Glomerular endothelial cell (primary cell): ENCODE measurements around the gene ARPC1A. TPM values are rescaled to one million over a fixed set of nuclear protein-coding genes. Genes with fewer than 3 reads are reported as not detected.
"Not testable (repeated sequence)": the region's sequence is repeated elsewhere in the genome, so short reads cannot be mapped to it uniquely, and the experiment has no call there.

ENCODE experiments used
- DNase-seq: peaks from one replicate; pipeline ENCODE4 v3.0.0-alpha.2; 2011; ENCODE audit warnings: low read depth, low spot score; ENCODE audit errors: extremely low read depth
- total RNA-seq: library from RNA; depleted of rRNA; stranded (reverse); fragments of >200 nt; gene quantifications from 2 replicates; pipeline ENCODE4 v1.2.3, GENCODE V29; 2015

Gene ARPC1A
- total RNA-seq, 1 donor from 2014 or later: 160 TPM

DNA sequence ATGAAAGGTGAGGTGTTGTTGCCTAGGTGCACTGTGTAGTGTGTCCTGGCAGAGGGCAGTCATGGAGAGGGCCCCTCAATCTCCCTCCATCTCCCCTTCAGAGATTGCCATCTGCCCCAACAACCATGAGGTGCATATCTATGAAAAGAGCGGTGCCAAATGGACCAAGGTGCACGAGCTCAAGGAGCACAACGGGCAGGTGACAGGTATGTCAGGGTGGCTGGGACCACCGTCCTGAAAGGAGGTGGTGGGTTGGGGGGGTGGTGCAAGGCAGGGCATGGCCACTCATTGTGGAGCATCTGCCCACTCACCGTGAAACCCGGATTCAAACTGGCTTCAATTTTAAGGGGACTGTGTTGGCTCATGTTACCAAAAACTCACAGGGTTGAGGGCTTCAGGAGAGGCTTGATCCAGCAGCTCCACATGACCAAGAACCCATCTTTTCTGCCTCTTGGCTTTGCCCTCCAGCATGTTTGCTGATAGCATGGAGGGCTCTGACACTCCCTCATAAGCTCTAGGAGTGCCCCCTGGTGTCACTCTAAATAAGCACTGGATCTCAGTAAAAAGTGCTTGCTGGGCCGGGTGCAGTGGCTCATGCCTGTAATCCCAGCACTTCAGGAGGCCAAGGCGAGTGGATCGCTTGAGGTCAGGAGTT lies 61.0 kb downstream of the ARPC1A start:
- DNase-seq: no peak

DNA sequence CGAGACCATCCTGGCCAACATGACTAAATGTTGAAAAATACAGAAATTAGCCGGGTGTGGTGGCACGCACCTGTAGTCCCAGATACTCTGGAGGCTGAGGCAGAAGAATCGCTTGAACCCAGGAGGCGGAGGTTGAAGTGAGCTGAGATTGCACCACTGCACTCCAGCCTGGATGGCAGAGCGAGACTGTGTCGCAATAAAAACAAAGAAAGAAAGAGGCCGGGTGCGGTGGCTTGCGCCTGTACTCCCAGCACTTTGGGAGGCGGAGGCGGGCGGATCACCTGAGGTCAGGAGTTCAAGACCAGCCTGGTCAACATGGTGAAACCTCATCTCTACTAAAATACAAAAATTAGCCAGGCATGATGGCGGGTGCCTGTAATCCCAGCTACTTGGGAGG lies 61.5 kb downstream of the ARPC1A start:
- not testable (repeated sequence) for DNase-seq

DNA sequence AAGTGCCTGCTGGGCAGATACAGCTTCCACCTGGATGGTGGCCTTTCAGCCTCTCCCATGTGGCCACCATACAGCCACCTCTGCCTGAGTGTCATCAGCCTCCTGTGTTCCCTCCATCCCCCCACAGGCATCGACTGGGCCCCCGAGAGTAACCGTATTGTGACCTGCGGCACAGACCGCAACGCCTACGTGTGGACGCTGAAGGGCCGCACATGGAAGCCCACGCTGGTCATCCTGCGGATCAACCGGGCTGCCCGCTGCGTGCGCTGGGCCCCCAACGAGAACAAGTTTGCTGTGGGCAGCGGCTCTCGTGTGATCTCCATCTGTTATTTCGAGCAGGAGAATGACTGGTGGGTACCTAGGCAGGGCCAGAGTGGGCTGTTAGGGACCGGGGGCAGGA lies 62.2 kb downstream of the ARPC1A start:
- DNase-seq: no peak

DNA sequence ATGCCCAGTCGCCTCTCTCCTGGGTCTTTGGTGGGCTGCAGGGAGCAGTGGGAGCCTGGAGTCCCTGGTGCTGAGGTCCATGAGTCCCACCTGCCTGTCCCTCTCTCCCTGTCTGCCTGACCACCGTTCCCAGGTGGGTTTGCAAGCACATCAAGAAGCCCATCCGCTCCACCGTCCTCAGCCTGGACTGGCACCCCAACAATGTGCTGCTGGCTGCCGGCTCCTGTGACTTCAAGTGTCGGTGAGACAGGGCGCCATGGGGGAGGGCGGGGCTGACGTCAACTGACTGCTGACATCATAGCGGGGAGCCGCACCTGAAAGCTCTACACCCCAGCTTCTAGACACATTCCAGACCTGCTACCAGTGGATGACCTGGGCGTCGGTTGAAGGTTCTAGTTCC lies 64.1 kb downstream of the ARPC1A start:
- no peak for DNase-seq

DNA sequence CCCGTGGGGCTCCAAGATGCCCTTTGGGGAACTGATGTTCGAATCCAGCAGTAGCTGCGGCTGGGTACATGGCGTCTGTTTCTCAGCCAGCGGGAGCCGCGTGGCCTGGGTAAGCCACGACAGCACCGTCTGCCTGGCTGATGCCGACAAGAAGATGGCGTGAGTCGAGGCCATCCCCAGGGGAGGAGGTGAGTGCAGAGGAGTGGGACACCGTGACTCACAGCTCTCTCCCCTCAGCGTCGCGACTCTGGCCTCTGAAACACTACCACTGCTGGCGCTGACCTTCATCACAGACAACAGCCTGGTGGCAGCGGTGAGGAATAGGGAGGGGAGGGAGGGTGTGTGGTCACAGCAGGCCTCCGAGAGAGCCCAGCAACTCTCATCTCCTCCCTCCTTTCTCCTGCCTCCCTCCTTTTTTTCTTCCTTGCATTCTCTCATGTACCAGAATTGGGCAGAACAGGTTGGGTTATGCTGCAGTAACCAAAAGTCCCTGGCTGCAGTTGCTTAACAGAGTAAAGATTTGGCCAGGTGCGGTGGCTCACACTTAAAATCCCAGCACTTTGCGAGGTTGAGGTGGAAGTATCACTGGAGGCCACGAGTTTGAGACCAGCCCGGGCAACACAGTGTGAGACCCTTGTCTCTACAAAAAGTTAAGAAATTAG lies 65.4 kb downstream of the ARPC1A start:
- no peak for DNase-seq

DNA sequence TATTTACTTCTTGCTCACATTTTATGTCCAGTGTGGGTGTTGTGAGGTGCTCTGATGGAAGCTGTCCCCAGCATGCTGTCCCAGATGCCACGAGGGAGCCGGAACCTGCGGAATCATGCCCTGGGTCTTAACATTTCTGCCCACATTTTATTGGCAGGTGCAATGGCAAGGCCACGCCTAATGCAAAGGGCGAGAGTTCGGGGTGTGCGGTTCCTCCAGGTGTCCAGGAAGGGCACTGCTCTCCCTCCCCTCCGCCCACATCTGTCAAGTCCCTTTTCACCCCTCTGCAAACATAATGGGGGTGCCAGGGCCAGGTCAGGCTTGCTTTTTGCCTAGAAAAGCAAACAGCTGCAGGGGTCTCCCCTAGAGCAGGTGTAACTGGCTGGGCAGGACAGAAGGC lies 66.3 kb downstream of the ARPC1A start:
- no peak for DNase-seq

DNA sequence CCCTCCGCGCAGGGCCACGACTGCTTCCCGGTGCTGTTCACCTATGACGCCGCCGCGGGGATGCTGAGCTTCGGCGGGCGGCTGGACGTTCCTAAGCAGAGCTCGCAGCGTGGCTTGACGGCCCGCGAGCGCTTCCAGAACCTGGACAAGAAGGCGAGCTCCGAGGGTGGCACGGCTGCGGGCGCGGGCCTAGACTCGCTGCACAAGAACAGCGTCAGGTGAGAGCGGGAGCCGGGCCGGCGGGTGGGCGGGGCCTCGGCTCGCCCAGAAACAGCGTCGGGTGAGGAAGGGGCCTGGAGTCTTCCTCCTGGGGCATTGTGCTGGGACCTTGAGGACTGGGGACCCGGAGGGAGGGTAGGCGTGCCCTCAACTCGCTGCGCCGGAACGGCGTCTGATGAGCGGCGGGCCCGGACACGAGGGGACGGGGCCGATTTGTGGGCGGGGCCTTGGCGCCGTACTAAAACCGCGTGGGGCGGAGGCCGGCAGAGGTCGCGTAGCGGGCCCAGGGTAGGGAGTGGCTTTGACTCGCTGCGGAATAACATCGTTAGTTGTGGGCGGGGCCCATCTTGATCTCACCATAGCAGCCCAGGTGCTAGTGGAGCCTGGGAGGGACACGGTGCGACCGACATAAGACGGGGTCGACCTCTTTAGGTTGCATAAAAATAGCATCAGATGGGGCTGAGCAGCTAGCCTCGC lies 67.1 kb downstream of the ARPC1A start:
- DNase-seq: no peak

DNA sequence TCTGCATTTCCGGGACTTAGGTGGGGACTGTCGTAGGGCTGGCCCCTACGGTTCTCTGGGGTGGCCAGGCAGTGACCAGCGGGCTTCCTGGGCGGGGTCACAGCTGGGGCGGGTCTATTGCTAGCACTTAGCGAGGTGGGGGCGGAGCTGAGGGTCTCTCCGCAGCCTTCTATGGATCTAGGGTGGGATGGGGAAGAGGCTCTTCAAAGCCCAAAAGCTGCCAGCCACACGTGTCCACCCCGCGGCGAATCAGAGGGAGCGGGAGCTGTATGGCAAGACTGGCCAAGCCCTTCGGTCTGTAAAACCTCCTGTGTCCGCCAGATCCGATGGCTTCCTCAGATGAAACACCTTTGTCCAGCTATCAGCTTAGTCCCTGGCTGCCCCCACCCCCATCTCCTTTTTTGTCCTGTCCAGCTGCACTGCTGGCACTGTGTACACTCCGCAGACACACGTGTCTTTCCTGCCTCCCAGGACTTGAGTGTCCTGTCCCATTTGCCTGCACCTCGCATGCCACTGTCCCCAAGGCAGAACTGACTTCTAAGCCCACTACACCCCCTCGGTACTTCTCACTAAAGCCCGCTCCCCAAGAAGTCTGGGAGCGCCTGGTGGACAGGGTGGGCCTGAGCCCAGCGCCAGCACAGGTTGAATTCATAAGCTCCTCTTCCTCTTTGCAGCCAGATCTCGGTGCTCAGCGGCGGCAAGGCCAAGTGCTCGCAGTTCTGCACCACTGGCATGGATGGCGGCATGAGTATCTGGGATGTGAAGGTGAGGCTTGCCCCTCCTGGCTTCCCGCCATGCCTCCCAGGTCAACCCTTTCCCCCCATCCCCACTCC lies 67.9 kb downstream of the ARPC1A start:
- DNase-seq: no peak

DNA sequence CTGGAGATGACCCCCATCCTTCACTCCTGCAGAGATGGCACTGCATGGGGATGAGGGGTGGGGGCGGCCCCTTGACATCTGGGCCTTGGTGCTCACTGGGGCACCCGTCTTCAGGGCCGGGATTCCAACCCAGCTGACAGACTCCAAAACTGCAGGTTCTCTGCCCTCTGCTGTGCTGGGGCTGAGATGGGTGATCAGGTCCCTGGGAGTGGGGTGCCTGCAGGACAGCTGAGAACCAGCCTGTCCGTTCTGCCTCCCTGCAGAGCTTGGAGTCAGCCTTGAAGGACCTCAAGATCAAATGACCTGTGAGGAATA lies 68.4 kb downstream of the ARPC1A start:
- DNase-seq: no peak

DNA sequence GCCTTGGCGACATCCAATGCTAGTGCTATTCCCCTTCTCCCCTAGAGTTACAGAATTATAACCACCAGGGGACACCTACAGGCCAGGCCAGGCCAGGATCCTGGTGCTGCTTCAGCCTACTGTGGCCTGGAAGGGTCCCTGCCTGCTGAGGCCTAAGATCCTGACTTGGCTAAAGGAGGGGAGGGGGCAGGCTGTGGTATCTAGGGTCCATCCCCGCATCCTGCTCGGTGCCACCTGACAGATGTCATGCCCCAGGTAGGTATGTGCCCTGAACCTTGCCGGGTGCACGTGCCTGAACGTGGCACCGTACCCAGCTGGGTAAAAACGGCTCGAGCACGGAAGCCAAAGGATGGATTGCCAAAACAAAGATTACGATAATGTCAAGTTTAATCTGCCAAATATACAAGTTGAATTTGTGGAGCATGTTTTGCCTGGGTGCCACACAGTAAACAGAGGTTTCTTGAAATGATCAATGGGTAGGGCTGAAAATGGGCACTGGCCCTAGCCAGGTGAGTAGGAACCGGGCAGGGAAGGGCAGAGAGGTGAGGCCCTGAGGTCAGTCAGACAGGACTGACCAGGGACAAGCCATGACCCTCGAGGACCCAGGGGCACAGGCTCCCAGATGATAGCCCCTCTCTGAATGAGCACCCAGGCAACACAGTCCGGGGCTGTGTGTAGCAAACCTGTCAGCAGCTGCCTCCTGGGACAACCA lies 70.1 kb downstream of the ARPC1A start:
- no peak for DNase-seq

DNA sequence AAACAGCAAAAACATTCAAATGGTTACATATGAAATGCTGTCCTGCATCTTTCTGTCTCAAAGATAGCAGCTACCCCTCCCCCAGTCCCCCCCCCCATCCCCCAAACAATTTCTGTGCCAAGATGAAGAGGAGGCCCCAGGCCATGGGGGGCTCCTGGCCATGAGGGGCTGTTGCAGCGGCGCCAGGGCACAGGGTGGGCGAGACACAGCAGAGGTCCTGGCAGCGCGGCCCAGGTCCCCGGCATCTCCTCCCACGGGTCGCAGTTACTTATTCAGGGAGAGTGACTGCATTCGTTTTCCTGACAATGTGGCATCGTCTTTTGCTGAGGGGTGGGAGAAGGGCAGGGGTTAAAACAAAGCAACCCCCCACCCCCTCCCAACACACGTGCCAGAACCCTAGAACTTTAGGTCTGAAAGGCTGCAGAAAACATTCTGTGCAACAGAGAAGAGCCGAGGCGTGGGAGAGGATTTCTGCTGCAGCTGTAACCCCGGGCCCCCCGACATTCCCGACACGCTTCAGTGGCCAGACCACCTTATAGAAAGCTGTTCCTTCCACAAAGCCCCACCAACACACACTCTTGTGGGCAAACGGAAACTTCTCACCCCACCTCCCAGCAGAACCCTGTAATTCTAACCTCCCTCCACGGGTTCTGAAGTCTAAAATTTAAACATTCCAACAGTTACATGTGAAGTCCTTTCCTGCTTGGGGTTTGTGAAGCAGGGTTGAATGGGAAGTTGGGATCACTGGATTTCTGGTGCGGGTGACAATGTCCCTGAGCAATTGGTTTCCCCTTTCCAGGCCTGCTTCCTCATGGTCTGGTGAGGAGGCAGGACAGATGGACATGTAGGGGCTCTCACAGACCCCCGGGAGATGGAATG lies 71.0 kb downstream of the ARPC1A start:
- no peak for DNase-seq

DNA sequence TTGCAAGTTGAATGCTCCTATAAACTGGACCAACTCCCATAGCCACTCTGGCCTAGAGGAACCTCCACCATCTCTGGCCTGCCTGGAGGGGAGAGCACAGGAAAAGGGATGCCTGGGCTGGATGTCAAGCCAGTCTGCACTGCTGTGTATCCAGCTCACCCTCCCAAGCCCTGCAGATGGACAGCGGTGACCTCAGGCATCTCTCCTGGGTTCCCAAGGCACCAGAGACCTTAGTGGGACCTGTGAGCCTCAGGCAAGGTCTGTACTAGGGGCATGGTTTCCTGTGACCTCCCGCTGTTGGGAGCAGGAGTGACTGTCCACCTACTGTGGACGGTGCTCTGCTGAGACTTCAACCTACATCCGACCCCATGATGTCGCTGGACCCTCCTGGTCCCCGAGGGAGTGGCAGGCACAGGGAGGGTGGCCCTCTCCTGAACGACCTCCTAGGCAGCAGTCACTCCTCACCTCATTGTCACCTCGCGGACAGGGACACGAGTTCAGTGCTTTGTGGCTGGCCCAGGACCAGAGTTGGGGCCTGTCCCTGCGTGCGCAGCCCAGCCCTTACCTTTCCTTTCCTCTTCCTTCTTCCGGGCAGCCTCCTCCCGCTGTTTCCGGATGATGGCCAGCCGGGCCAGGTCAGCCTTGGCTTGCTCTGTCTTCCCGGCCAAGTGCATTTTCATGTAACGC lies 71.7 kb downstream of the ARPC1A start:
- no peak for DNase-seq

DNA sequence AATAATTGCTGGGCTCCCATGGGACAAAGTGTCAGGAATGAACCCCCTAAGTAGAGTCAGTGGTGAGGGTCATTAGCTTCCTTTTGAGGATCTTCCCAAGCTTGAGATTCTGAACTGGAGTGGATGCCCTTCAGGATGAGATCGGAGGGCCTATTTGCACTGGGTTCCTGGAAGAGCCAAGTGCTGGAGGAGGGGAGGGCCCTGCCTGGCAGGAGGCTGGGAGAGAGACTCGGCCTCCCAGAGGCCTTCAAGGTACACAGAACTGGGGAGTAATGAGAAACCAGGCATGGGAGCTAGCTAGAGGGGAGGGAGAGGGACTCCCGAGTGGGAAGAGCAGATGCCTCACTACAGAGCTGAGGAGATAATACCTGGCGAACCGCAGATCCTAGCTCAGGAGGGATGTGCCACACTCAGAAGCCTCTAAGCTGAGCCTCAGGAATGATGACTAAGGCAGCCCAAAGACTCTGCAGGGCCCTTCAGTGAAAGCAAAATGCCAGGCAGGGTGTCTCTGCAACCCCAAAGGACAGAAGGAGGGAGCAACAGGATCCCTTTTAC lies 73.3 kb downstream of the ARPC1A start:
- no peak for DNase-seq

DNA sequence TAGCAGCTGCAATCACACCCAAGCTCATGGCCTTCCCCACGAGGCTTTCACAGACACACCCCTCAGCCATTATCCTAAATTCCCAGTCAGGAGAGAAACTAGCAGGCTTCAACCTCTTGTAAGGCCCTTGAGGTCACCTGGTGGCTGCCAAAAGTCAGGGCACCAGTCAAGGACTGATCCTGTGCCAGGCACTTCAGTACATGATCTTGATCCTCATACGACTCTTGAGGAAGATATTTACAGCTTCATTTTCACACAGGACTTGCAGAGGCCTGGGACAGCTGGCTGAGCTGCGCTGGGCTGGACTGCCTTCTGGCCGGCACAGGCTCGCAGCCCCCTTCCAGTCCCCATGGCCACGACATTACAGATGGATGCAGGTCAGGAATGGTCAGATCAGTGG lies 73.9 kb downstream of the ARPC1A start:
- no peak for DNase-seq

DNA sequence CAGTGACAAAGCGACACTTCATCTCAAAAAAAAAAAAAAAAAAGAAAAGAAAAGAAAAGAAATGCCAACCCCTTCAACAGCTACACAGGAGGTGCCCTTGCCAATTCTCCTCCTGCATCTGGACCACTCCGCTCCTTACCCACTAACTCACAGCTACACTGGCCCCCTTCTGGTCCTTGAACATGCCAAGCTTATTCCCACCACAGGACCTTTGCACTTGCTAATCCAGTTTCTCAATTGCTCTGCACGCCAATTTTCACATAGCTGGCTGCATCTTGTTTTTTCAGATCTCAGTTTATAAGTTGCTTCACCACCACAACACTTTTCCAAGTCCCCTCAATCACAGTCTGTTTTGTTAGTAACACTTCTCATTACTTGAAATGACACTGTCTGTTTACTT lies 77.2 kb downstream of the ARPC1A start:
- DNase-seq: no peak

DNA sequence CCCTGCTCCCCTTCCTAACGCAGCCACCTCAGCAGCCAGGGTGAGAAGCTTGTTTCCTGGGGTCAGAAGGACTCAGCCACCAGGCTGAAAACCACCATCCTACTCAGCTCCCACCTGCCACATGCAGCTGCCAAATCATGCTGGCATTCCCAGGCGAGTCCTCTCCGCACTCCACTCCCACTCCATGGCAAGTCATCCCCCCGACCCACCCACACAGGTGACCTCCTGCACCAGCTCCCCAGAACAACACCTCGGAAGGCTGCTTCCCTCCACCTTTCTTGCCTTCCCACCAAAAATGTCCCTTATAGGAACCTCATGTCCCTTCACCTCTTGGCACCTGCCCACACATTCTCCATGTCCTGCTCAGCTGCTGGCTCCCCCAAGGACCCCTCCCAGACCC lies 78.1 kb downstream of the ARPC1A start:
- no peak for DNase-seq

DNA sequence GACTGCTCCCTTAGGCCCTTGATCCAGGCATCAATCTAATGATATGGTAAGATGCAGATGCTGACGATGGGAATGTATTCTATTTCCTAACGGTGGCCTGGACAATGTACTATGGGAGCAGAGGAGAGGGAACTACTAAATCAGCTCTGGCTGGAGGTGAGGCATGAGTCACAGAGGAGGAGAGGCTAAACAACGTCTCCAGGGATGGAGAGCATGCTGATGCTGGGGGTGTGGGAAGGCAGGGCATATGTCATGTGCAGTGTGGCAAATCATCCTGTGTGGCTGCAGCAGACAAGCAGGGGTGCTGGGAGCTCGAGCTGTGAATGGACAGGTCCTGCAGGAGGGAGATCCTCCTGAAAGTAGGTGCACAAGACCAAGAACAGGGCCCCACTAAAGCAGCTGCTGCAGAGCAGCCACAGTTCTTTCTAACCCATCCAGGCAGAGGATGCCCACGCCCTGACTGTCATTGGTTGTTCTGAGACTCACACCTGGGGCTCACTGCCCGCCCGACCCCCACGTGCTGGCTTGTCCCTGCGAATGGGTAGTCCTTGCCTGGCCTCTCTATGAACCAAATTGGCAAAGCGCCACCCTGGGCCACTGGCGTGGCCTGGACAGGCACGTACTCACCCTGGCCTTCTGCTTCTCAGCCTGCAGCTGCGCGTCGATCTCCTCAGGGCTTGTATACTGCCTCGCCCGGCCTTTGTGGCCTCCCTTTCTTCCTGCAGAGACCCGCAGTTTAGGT lies 78.7 kb downstream of the ARPC1A start:
- DNase-seq: no peak

DNA sequence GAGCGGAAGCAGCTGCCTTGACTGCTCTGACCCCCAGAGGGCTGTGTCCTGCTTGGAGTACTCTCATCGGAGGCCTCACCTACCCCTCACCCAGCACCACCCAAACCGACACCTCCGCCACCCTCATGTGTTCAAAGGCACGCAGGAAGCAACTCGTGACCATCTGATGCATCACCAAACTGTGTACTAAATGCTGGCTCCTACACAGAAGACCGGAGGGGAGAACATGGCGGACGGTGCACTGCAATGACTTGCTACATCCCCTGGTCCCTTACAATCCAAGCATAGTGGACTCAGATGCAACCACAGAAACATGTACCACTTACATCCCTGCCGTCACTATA lies 79.3 kb downstream of the ARPC1A start:
- DNase-seq: no peak
